Thoracic aorta (tissue), 2 donors: ENCODE measurements around the gene PARD6G. TPM values are rescaled to one million over a fixed set of nuclear protein-coding genes. Genes with fewer than 3 reads are reported as not detected.

Experiments used
- ATAC-seq: fragments of 150-250 bp; one replicate; pipeline ENCODE4 v1.8.0; 2017; ENCODE audit warnings: low read depth; ENCODE audit not compliant: insufficient number of reproducible peaks, low FRiP score
- DNase-seq: peaks from one replicate; pipeline ENCODE4 v3.0.0-alpha.2; 2020; ENCODE audit warnings: low spot score
- H3K27ac ChIP-seq, 2 donors: fragments of 200-600 bp; sonication (generic); 1 replicate in 1 of 2; 2 replicates in 1 of 2; pipeline ENCODE4 v1.5.1; 2016; ENCODE audit warnings: mild to moderate bottlenecking in 2 of 2, moderate library complexity in 2 of 2
- H3K27me3 ChIP-seq: fragments of 200-600 bp; sonication (generic); replicated peaks from 2 replicates; pipeline ENCODE4 v1.6.0; 2016; ENCODE audit warnings: mild to moderate bottlenecking; ENCODE audit not compliant: insufficient read depth
- H3K36me3 ChIP-seq: fragments of 200-600 bp; sonication (generic); one replicate; pipeline ENCODE4 v1.5.1; 2016
- H3K4me1 ChIP-seq, 2 donors: fragments of 200-600 bp; sonication (generic); 1 replicate in 1 of 2; 2 replicates in 1 of 2; pipeline versions ENCODE4 v1.5.1 to v1.6.0; 2016; ENCODE audit warnings: low read depth in 2 of 2, mild to moderate bottlenecking in 1 of 2; ENCODE audit not compliant: control insufficient read depth in 1 of 2
- H3K4me3 ChIP-seq: fragments of 200-600 bp; sonication (generic); 2 replicates; pipeline ENCODE4 v1.5.1; 2016; ENCODE audit warnings: mild to moderate bottlenecking
- H3K9me3 ChIP-seq: fragments of 200-600 bp; sonication (generic); 2 replicates; pipeline ENCODE4 v1.5.1; 2016
- total RNA-seq, 2 donors: library from RNA; depleted of rRNA; stranded (reverse); fragments of >200 nt; gene quantifications; one replicate each; pipeline versions ENCODE4 v1.1.0 to v1.2.3, GENCODE V29; 2016
- TF ChIP-seq, protein P1 (sequence below): fragments of 200-600 bp; sonication (generic); IDR thresholded peaks from one replicate; pipeline ENCODE4 v1.5.1; 2019; ENCODE audit warnings: antibody characterized with exemption

Gene PARD6G
- total RNA-seq, 2 donors from 2014 or later = 3.0 to 4.8 TPM

DNA sequence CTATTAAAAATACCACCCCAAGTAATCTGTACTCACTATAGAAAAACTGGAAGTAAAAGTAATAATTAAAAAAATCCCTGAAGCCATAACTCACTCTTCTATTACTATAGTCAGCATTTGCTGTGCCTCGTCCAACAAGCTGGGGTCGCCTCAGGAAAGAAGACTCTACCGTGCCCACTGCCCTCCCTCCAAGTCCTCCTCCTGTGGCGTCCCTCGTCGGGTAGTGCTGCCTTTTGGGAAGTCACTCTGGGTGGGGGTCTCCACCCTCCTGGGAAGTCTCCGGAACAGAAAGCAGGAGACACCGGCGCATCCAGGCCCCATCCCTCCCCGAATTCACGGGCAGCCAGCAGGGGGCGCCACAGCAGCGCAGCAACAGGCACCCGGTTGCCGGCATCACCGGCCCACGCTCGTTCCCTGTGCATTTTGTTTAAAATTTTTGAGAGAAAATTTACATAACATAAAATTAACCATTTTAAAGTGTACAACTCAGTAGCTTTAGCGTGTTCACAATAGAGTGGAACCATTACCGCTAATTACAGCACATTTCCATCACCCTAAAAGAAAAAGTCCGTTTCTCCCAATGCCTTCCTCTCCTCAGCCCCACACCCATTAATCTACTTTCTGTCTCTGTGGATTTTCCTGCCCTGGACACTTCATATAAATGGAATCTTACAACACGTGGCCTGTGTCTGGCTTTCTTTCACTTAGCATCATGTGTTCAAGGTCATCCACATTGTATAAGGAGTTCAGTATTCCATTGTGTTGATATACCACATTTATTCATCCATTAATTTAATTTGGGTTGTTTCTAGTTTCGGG lies 76.1 kb downstream of the PARD6G start:
- TF ChIP-seq, protein P1, sequence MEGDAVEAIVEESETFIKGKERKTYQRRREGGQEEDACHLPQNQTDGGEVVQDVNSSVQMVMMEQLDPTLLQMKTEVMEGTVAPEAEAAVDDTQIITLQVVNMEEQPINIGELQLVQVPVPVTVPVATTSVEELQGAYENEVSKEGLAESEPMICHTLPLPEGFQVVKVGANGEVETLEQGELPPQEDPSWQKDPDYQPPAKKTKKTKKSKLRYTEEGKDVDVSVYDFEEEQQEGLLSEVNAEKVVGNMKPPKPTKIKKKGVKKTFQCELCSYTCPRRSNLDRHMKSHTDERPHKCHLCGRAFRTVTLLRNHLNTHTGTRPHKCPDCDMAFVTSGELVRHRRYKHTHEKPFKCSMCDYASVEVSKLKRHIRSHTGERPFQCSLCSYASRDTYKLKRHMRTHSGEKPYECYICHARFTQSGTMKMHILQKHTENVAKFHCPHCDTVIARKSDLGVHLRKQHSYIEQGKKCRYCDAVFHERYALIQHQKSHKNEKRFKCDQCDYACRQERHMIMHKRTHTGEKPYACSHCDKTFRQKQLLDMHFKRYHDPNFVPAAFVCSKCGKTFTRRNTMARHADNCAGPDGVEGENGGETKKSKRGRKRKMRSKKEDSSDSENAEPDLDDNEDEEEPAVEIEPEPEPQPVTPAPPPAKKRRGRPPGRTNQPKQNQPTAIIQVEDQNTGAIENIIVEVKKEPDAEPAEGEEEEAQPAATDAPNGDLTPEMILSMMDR = peak; percentile 80
- peaks cover 0 to 7% of the 10 kb centered on the region in 2 donors for H3K4me1 ChIP-seq
- no peaks in the 10 kb centered on the region for H3K36me3 ChIP-seq
- no peaks in the 10 kb centered on the region for H3K27me3 ChIP-seq
- ATAC-seq (no peak), DNase-seq (no peak)
- peak overlapping the region; percentile 67 for H3K4me3 ChIP-seq
- H3K27ac ChIP-seq = no peak overlapping the region
- H3K9me3 ChIP-seq = no peaks in the 10 kb centered on the region

DNA sequence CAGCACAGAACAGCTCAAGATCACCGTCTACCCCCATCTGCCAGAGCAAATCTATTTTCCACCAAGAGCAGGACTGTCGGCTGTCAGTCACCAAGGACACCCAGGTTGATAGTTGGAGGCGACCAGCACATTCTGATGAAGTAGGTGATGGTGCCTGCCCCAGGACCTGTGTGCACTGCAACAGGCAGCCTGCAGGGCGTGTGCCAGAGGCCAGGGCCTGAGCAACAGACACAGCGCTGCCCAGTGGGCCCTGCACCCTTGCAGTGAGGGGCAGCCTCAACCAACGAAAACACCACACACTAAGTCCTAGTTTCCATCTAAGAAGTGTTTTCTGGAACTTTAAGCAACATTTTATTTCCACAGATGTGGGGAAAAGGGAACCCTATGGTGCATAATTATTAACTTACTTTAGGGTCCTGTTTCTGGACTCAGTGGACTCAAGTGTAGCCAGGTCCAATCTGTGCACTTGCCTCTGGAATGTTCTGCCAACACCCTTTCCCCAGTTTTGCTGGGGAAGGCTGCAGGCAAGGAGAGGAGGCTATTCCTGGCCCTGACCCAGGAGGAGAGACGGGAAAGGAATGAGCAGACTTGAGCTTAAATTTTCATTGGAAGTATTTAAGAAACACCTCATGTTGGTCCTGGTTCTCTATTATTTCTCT lies 76.8 kb downstream of the PARD6G start:
- ATAC-seq (no peak), DNase-seq (no peak)
- TF ChIP-seq, protein P1 = no peak
- Histone ChIP-seq H3K36me3 (no peaks in the 10 kb centered on the region), H3K4me3 (peak overlapping the region; percentile 67), H3K27ac (no peak overlapping the region), H3K4me1 (peaks cover 0 to 7% of the 10 kb centered on the region in 2 donors), H3K9me3 (peaks cover 2% of the 10 kb centered on the region), H3K27me3 (no peaks in the 10 kb centered on the region)

- no peaks in the 10 kb centered on the region for H3K36me3 ChIP-seq
- ATAC-seq (no peak), DNase-seq (no peak)
- peaks cover 0 to 7% of the 10 kb centered on the region in 2 donors for H3K4me1 ChIP-seq
- H3K9me3 ChIP-seq = peaks cover 12% of the 10 kb centered on the region
- TF ChIP-seq, protein P1 = no peak
- H3K27ac ChIP-seq = no peak overlapping the region
- H3K27me3 ChIP-seq = no peaks in the 10 kb centered on the region
- no peak overlapping the region for H3K4me3 ChIP-seq
Measured at GRCh38 chr18:80169607-80170006, 77.7 kb downstream of the PARD6G start.

- H3K9me3 ChIP-seq = peaks cover 12% of the 10 kb centered on the region
- H3K27me3 ChIP-seq = no peaks in the 10 kb centered on the region
- H3K27ac ChIP-seq = no peak overlapping the region
- TF ChIP-seq, protein P1 = no peak
- peaks cover 0 to 7% of the 10 kb centered on the region in 2 donors for H3K4me1 ChIP-seq
- DNase-seq = no peak
- H3K36me3 ChIP-seq = no peaks in the 10 kb centered on the region
- no peak for ATAC-seq
- H3K4me3 ChIP-seq = no peak overlapping the region
Measured at GRCh38 chr18:80168982-80169381, 78.3 kb downstream of the PARD6G start.

DNA sequence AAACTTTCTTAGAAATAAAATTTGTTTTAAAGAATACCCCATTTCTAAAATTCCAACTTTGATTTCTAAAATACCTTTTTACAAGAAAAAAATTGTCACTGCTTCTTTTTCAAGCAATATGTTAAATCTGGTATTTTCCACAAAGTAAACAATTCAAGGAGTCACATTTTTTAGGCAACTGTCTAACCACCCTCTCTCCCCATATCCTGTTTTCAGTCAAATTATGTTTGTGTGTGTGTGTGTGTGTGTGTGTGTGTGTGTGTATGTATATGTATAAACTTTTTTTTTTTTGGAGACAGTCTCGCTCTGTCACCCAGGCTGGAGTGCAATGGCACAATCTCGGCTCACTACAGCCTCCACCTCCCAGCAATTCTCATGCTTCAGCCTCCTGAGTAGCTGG lies 79.0 kb downstream of the PARD6G start:
- H3K4me3 ChIP-seq = no peak overlapping the region
- TF ChIP-seq, protein P1 = no peak

More for the DNA sequence above, 79.0 kb downstream of the PARD6G start:
- Histone ChIP-seq H3K36me3 (no peaks in the 10 kb centered on the region), H3K9me3 (peaks cover 12% of the 10 kb centered on the region), H3K27ac (no peak overlapping the region), H3K27me3 (no peaks in the 10 kb centered on the region), H3K4me1 (peaks cover 0 to 7% of the 10 kb centered on the region in 2 donors)
- DNase-seq (no peak), ATAC-seq (no peak)
